Tracheal epithelial cell (primary cell): ENCODE measurements around the gene CNGA2. TPM values are rescaled to one million over a fixed set of nuclear protein-coding genes. Genes with fewer than 3 reads are reported as not detected.

Source experiments
- total RNA-seq: library from RNA; depleted of rRNA; stranded (reverse); fragments of >200 nt; gene quantifications from 2 replicates; pipeline ENCODE4 v1.2.1, GENCODE V29; 2014

Gene CNGA2
- not detected in 2 replicates for total RNA-seq

GRCh38 chrX:151734446-151734845 is at the start of gene CNGA2:
CNGA2 (plus strand) TSS chrX:151734746; CDS start chrX:151738484, 3,738 bp downstream.

GRCh38 chrX:151694661-151695582 is 39.6 kb upstream of the CNGA2 start, which contains the start of gene PRRG3:
PRRG3 (plus strand) TSS chrX:151695458; CDS start chrX:151698815, 3,357 bp downstream.

GRCh38 chrX:151715752-151716151 is 18.8 kb upstream of the CNGA2 start, which contains the start of gene FATE1:
FATE1 (plus strand) TSS chrX:151716035; CDS start chrX:151716120, 85 bp downstream.

Other genes with a start within 250 kb of the CNGA2 start
- gene PASD1, start 171.1 kb upstream of the CNGA2 start, total RNA-seq: not detected in 2 replicates
- gene PRRG3, start 39.3 kb upstream of the CNGA2 start, total RNA-seq: not detected in 2 replicates
- gene FATE1, start 18.7 kb upstream of the CNGA2 start, total RNA-seq: not detected in 2 replicates
- not detected in 2 replicates for gene MAGEA4, start 178.1 kb downstream of the CNGA2 start, total RNA-seq
- 14.9 and 16.8 TPM in 2 replicates for gene GABRE, start 239.9 kb downstream of the CNGA2 start, total RNA-seq